Measurements from ENCODE around the gene ZNHIT1.
A peak's percentile ranks its signal among the peaks of the same experiment; 100 is the strongest.

Gene ZNHIT1

DNA sequence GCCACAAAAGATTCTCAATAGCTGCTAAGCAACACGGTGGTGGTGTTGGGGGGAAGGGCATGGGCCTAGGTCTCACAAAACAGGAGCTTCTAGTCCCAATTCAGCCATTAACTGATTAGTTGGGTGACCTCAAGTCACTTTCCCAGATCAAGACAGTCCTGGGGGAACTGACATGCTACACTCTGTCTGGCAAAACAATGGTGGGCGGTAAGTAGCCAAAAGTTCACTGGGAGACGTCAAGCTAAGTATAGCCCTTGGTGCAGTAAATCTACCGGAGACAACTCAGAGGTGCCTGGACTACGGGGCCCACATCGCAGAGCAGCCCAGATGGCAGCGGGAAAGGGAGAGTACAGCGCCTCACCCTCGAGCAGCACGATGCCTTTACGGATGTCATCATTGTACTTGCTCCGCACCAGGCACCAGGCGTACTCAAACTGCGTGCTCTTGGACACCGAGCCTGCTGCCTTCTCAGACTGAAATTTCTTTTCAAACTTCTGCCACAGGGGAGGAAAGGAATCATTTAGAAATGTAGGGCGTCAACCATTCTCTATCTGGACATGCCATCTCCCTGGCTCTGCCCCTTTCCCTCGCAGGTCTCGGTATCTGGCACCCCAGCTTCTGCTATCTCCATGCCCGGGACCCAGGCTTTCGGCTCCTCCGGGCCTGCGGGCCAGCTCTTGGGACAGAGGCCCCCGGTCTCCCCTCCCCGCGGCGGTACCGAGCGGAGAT, 25.8 kb downstream of the ZNHIT1 start:
- no peaks in the 10 kb centered on the region for H3K27me3 ChIP-seq (ENCODE audit: low read depth, low read length)
- peak overlapping the region; percentile 96 for H3K4me3 ChIP-seq (ENCODE audit: low read length)
- peak overlapping the region; percentile 89 for H3K9ac ChIP-seq (ENCODE audit: low read length)
- no peak overlapping the region for H3K27ac ChIP-seq (ENCODE audit: low read length)
- 0 out of 2 replicates have a peak, but pooled peaks cover 2% of the 10 kb centered on the region for H4K20me1 ChIP-seq (ENCODE audit: insufficient read depth, low read length)
- H2AFZ ChIP-seq (ENCODE audit: low read depth, low read length) = no peak overlapping the region
- peaks cover 13% of the 10 kb centered on the region for H3K36me3 ChIP-seq (replicated peaks; ENCODE audit: low read depth, low read length)
- peaks cover 9% of the 10 kb centered on the region for H3K4me1 ChIP-seq (ENCODE audit: low read length)
- peaks cover 63% of the 10 kb centered on the region for H3K79me2 ChIP-seq (ENCODE audit: low read length)
- peak overlapping the region; percentile 89 for H3K4me2 ChIP-seq (ENCODE audit: low read length)
- no peak for TF ChIP-seq EZH2phosphoT487 (IDR thresholded peaks at IDR 0.05; ENCODE audit: low read depth)
- TF ChIP-seq, protein P1, sequence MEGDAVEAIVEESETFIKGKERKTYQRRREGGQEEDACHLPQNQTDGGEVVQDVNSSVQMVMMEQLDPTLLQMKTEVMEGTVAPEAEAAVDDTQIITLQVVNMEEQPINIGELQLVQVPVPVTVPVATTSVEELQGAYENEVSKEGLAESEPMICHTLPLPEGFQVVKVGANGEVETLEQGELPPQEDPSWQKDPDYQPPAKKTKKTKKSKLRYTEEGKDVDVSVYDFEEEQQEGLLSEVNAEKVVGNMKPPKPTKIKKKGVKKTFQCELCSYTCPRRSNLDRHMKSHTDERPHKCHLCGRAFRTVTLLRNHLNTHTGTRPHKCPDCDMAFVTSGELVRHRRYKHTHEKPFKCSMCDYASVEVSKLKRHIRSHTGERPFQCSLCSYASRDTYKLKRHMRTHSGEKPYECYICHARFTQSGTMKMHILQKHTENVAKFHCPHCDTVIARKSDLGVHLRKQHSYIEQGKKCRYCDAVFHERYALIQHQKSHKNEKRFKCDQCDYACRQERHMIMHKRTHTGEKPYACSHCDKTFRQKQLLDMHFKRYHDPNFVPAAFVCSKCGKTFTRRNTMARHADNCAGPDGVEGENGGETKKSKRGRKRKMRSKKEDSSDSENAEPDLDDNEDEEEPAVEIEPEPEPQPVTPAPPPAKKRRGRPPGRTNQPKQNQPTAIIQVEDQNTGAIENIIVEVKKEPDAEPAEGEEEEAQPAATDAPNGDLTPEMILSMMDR (IDR thresholded peaks at IDR 0.05; ENCODE audit: low read depth, low read length) = no peak
- no peaks in the 10 kb centered on the region for H3K9me3 ChIP-seq (ENCODE audit: insufficient read depth, low read length)

DNA sequence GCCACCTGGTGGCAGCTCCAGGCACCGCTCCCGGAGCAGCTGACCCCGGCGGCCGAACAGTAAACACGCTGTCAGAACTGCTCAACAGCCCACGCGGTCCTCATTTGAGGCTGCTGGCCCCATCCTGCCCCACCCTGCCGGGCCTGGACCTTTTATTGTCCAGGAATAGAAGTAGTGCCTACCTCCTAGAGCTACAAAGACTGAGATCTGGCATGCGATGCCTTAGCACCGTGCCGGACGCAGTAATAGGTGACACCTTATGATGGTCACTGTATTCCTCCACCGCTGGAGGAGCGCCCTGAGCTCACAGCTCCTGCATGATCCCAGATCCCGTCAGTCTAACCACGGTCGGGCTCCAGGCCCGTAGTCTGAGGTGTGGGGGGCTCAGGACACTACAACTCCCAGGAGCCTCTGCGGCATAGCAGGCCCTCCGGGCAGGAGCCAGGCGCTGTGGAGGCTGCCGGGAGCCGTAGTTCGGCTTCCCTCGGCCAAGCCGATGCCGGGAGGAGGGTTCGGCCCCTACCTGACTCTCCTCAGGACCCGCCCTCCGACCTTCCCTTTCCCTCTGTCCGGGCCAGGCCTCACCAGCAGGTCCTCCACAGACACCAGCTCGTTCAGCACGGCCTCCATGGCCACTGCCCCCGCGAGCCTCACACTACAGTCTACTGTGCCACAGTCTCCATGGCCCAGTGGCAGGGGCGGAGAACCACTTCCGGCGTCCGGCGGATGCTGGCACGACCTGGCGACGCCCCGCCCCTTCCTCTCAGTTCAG, 26.6 kb downstream of the ZNHIT1 start, which contains the start of gene FIS1:
Gene FIS1 (minus strand): TSS at position 707 of the 772 bp plus-strand sequence. CDS start 77 bp downstream, at position 630.
- H3K79me2 ChIP-seq (ENCODE audit: low read length) = peaks cover 71% of the 10 kb centered on the region
- H3K9me3 ChIP-seq (ENCODE audit: insufficient read depth, low read length) = no peaks in the 10 kb centered on the region
- peak within 1 kb of the TSS; percentile 96 for H3K4me3 ChIP-seq (ENCODE audit: low read length)
- H3K4me1 ChIP-seq (ENCODE audit: low read length) = peaks cover 9% of the 10 kb centered on the region
- H2AFZ ChIP-seq (ENCODE audit: low read depth, low read length) = no peak within 1 kb of the TSS; the same call in 1 of the 2 replicates
- TF ChIP-seq EZH2phosphoT487 (IDR thresholded peaks at IDR 0.05; ENCODE audit: low read depth) = no peak
- TF ChIP-seq, protein P1 (IDR thresholded peaks at IDR 0.05; ENCODE audit: low read depth, low read length) = peak; percentile 77
- 0 out of 2 replicates have a peak, but pooled peaks cover 2% of the 10 kb centered on the region for H4K20me1 ChIP-seq (ENCODE audit: insufficient read depth, low read length)
- H3K4me2 ChIP-seq (ENCODE audit: low read length) = peak within 1 kb of the TSS; percentile 89
- peaks cover 17% of the 10 kb centered on the region for H3K36me3 ChIP-seq (replicated peaks; ENCODE audit: low read depth, low read length)
- H3K27ac ChIP-seq (ENCODE audit: low read length) = peak within 1 kb of the TSS; percentile 54
- peak within 1 kb of the TSS; percentile 89 for H3K9ac ChIP-seq (ENCODE audit: low read length)
- no peaks in the 10 kb centered on the region for H3K27me3 ChIP-seq (ENCODE audit: low read depth, low read length)

DNA sequence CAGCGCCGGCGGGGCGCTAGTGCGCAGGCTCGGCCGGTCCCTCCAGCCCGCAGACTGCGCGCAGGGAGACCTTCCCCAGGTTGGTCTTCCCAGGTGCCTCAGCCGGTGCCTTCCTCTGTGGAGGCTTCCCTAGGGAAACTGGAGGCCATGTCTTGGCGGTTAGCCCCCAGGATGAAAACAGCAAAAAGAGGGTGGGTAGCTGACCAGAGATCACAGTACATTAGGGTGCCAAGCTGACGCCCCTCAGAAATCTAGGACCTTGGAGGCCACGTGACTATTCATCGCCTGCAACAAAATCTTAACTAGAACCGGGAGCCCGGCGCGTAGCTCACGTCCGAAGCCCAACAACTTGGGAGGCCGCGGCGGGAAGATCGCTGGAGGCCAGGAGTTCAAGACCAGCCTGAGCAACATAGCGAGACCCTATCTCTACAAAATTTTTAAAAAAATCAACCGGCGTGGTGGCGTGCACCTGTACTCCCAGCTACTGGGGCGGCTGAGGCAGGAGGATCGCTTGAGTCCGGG, 27.2 kb downstream of the ZNHIT1 start:
- peak overlapping the region; percentile 89 for H3K4me2 ChIP-seq (ENCODE audit: low read length)
- H3K27ac ChIP-seq (ENCODE audit: low read length) = peak overlapping the region; percentile 54; the same call in 1 of the 2 replicates
- peaks cover 17% of the 10 kb centered on the region for H3K36me3 ChIP-seq (replicated peaks; ENCODE audit: low read depth, low read length)
- no peaks in the 10 kb centered on the region for H3K27me3 ChIP-seq (ENCODE audit: low read depth, low read length)
- H3K9me3 ChIP-seq (ENCODE audit: insufficient read depth, low read length) = no peaks in the 10 kb centered on the region
- no peak for TF ChIP-seq EZH2phosphoT487 (IDR thresholded peaks at IDR 0.05; ENCODE audit: low read depth)
- TF ChIP-seq, protein P1 (IDR thresholded peaks at IDR 0.05; ENCODE audit: low read depth, low read length) = no peak
- H3K9ac ChIP-seq (ENCODE audit: low read length) = peak overlapping the region; percentile 89; the same call in 1 of the 2 replicates
- peaks cover 77% of the 10 kb centered on the region for H3K79me2 ChIP-seq (ENCODE audit: low read length)
- 0 out of 2 replicates have a peak, but pooled peaks cover 2% of the 10 kb centered on the region for H4K20me1 ChIP-seq (ENCODE audit: insufficient read depth, low read length)
- H2AFZ ChIP-seq (ENCODE audit: low read depth, low read length) = no peak overlapping the region; the same call in 1 of the 2 replicates
- peaks cover 16% of the 10 kb centered on the region for H3K4me1 ChIP-seq (ENCODE audit: low read length)
- H3K4me3 ChIP-seq (ENCODE audit: low read length) = peak overlapping the region; percentile 96

Measured in OCI-LY3 (cell line).